Loucy (cell line): ENCODE results near the gene KCTD19.

ENCODE experiments used
- H2AFZ ChIP-seq: fragments of 200-600 bp; sonication (generic); 2 replicates; pipeline ENCODE4 v1.6.0; 2016; ENCODE audit warnings: antibody characterized with exemption, mild to moderate bottlenecking, low read length, moderate library complexity
- H3F3A ChIP-seq: fragments of 200-600 bp; 2 replicates; pipeline ENCODE4 v1.6.0; 2016; ENCODE audit warnings: antibody characterized with exemption, low read depth, mild to moderate bottlenecking
- H3K27me3 ChIP-seq: fragments of 200-600 bp; sonication (generic); 2 replicates; pipeline ENCODE4 v1.6.1; 2014; ENCODE audit warnings: low read length, mild to moderate bottlenecking; ENCODE audit not compliant: insufficient read depth, poor library complexity, severe bottlenecking
- H3K36me3 ChIP-seq: fragments of 200-600 bp; sonication (generic); 2 replicates; pipeline ENCODE4 v1.6.1; 2016; ENCODE audit warnings: low read length; ENCODE audit not compliant: insufficient read depth
- H3K4me1 ChIP-seq: fragments of 200-600 bp; sonication (generic); 2 replicates; pipeline ENCODE4 v1.5.1; 2014; ENCODE audit warnings: low read length, mild to moderate bottlenecking; ENCODE audit not compliant: insufficient read depth, poor library complexity, severe bottlenecking
- H3K4me2 ChIP-seq: fragments of 200-600 bp; sonication (generic); 2 replicates; pipeline ENCODE4 v1.6.0; 2014; ENCODE audit warnings: antibody characterized with exemption, low read length, low read depth, mild to moderate bottlenecking; ENCODE audit not compliant: poor library complexity, severe bottlenecking
- H3K4me3 ChIP-seq: fragments of 200-600 bp; sonication (generic); 2 replicates; pipeline ENCODE4 v1.5.1; 2014; ENCODE audit warnings: low read length, mild to moderate bottlenecking, mixed read lengths; ENCODE audit not compliant: poor library complexity, severe bottlenecking
- H3K79me2 ChIP-seq: fragments of 200-600 bp; sonication (generic); 2 replicates; pipeline ENCODE4 v1.6.1; 2014; ENCODE audit warnings: low read length; ENCODE audit not compliant: insufficient read depth
- H3K9ac ChIP-seq: fragments of 200-600 bp; sonication (generic); 2 replicates; pipeline ENCODE4 v1.6.0; 2014; ENCODE audit warnings: mild to moderate bottlenecking, low read depth, low read length, moderate library complexity; ENCODE audit not compliant: poor library complexity, severe bottlenecking
- H3K9me2 ChIP-seq: fragments of 200-600 bp; sonication (generic); replicated peaks from 2 replicates; pipeline ENCODE4 v1.6.1; 2016; ENCODE audit warnings: low read depth, low read length, mixed read lengths
- H3K9me3 ChIP-seq: fragments of 200-600 bp; sonication (generic); 2 replicates; pipeline ENCODE4 v1.6.1; 2014; ENCODE audit warnings: mild to moderate bottlenecking, antibody characterized with exemption, low read length, low read depth; ENCODE audit not compliant: insufficient read depth
- H4K20me1 ChIP-seq: fragments of 200-600 bp; sonication (generic); 2 replicates; pipeline ENCODE4 v1.6.0; 2014; ENCODE audit warnings: antibody characterized with exemption, low read length, mild to moderate bottlenecking; ENCODE audit not compliant: insufficient read depth, poor library complexity, severe bottlenecking
- EZH2phosphoT487 ChIP-seq: fragments of 200-600 bp; IDR thresholded peaks from 2 replicates; pipeline ENCODE4 v1.6.1; 2018; ENCODE audit warnings: antibody characterized with exemption, mild to moderate bottlenecking, moderate library complexity, borderline replicate concordance
- TF ChIP-seq, protein P1 (sequence below): fragments of 200-600 bp; sonication (generic); conservative IDR thresholded peaks from 2 replicates; pipeline ENCODE4 v1.5.1; 2014; ENCODE audit warnings: mild to moderate bottlenecking, antibody characterized with exemption, low read length

KCTD19 gene

DNA sequence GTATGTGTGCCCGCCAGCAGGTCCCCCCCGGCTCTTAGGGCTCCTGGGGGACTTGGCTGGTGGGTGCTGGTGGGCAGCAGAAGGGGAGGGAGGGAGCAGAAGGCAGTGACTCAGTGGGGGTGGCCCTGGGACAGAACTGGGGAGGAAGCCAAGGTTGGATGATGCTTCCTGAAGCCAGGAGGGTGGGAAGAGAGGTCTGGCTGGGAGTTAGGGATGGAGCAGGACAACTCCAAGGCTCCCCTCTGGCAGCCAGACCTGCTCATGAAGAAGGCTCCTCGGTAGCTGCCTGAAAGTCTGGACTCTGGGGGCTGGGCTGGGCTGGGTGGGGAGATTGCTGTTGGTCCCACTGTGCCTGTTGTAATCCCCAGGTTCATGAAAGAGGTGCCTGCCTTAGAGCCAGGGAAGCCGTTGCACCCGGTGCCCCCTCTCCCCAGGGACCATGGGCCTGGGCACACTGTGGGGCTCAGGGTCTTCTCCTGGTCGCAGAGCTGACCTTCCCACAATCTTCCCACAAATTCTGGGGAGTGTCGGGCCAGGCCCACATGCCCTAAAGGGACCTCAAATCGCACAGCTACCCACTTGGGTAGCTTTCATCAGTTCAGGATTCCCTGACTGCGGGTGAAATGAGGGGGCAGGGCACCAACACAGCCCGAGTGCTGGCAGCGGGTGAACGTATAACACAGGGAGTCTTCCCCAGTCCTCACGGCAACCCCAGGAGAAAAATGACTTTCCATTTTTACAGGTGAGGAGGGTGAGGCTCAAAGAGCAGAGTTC, 48.4 kb downstream of the KCTD19 start:
- TF ChIP-seq, protein P1, sequence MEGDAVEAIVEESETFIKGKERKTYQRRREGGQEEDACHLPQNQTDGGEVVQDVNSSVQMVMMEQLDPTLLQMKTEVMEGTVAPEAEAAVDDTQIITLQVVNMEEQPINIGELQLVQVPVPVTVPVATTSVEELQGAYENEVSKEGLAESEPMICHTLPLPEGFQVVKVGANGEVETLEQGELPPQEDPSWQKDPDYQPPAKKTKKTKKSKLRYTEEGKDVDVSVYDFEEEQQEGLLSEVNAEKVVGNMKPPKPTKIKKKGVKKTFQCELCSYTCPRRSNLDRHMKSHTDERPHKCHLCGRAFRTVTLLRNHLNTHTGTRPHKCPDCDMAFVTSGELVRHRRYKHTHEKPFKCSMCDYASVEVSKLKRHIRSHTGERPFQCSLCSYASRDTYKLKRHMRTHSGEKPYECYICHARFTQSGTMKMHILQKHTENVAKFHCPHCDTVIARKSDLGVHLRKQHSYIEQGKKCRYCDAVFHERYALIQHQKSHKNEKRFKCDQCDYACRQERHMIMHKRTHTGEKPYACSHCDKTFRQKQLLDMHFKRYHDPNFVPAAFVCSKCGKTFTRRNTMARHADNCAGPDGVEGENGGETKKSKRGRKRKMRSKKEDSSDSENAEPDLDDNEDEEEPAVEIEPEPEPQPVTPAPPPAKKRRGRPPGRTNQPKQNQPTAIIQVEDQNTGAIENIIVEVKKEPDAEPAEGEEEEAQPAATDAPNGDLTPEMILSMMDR = no peak
- TF ChIP-seq EZH2phosphoT487 = no peak
- Histone ChIP-seq H3K9me2 (no peaks in the 10 kb centered on the region), H3K9ac (peak overlapping the region; percentile 88), H3K36me3 (no peaks in the 10 kb centered on the region; the same call in 1 of the 2 replicates), H3K27me3 (no peaks in the 10 kb centered on the region), H3K4me3 (peak overlapping the region; percentile 93), H3K4me1 (peaks cover 18% of the 10 kb centered on the region), H3F3A (no peaks in the 10 kb centered on the region), H3K4me2 (peak overlapping the region; percentile 97), H2AFZ (peak overlapping the region; percentile 89), H4K20me1 (no peaks in the 10 kb centered on the region), H3K9me3 (no peaks in the 10 kb centered on the region), H3K79me2 (peaks cover 51% of the 10 kb centered on the region)

DNA sequence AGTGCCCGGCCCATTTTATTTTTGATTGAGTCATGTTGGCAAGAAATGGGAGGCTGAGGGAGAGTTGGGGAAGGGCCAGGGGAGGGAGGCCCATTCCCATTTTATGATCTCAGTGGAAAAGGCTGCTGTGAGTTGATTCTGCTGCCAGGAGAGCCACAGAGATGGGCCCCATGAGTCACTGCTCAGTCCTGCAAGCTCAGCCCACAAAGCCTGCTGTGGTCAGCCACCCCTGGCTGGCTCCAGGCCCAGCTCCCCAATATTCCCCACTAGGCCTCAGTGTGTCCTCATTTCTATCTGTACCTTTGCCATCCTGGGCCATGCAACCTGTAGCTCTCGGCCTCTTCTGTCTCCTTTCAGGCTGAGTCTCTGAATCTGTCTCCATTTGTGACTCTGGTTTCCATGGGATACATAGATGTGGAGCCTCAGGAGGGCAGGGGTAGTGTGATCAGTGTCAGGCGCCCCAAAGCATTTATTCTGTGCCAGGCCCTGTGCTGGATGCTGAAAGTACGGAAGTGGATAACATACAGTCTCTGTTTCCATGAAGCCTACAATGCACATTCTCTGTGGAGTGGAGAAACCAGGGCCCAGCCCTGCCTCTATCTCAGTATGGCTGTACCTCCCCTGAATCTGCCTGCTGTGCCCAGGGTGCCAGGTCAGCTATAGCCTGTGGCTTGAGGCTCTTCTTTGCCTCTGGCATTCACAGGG, 49.1 kb downstream of the KCTD19 start:
- no peak overlapping the region for H2AFZ ChIP-seq
- peaks cover 51% of the 10 kb centered on the region for H3K79me2 ChIP-seq
- H3K4me3 ChIP-seq = peak overlapping the region; percentile 93
- no peaks in the 10 kb centered on the region for H3K9me3 ChIP-seq
- peak overlapping the region; percentile 88 for H3K9ac ChIP-seq
- H3F3A ChIP-seq = no peaks in the 10 kb centered on the region
- H3K36me3 ChIP-seq = no peaks in the 10 kb centered on the region; the same call in 1 of the 2 replicates
- H3K4me1 ChIP-seq = peaks cover 18% of the 10 kb centered on the region
- H4K20me1 ChIP-seq = no peaks in the 10 kb centered on the region
- peak overlapping the region; percentile 97 for H3K4me2 ChIP-seq
- H3K9me2 ChIP-seq = no peaks in the 10 kb centered on the region
- no peak for TF ChIP-seq EZH2phosphoT487
- TF ChIP-seq, protein P1 = no peak
- no peaks in the 10 kb centered on the region for H3K27me3 ChIP-seq

DNA sequence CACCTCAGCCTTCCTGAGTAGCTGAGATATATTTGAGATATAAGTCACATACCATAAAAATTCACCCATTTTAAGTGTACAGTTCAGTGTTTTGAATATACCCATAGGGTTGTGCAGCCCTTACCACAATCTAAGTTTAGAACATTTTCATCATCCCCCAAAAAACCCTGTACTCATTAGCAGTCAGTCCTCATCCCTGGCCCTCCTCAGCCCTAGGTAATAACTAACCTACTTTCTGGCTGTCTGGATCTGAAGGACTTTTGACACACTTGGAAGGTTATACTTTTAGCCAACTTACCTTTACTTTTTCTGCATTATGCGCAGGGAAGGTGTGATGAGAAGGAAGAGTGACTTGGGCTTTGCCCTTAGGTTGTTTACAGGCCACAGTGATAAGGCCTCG, 51.2 kb downstream of the KCTD19 start:
- no peaks in the 10 kb centered on the region for H3K27me3 ChIP-seq
- no peak for TF ChIP-seq EZH2phosphoT487
- TF ChIP-seq, protein P1 = no peak
- no peaks in the 10 kb centered on the region for H3K36me3 ChIP-seq
- no peak overlapping the region for H3K4me2 ChIP-seq
- H3K4me1 ChIP-seq = peaks cover 13% of the 10 kb centered on the region
- H2AFZ ChIP-seq = no peak overlapping the region
- no peaks in the 10 kb centered on the region for H3F3A ChIP-seq
- no peak overlapping the region for H3K9ac ChIP-seq
- no peaks in the 10 kb centered on the region for H3K9me3 ChIP-seq
- peaks cover 39% of the 10 kb centered on the region for H3K79me2 ChIP-seq
- H3K4me3 ChIP-seq = no peak overlapping the region
- no peaks in the 10 kb centered on the region for H3K9me2 ChIP-seq
- H4K20me1 ChIP-seq = no peaks in the 10 kb centered on the region
